Neural cell (in vitro differentiated cells): ENCODE data around the gene ARHGAP6.

Experiments
- RAD21 ChIP-seq: fragments of 450-650 bp; conservative IDR thresholded peaks from 2 replicates; pipeline ENCODE4 v1.6.1; 2014; ENCODE audit warnings: antibody characterized with exemption, mild to moderate bottlenecking, moderate library complexity
- TF ChIP-seq, protein P1 (sequence below): fragments of 450-650 bp; IDR thresholded peaks from 2 replicates; pipeline ENCODE4 v1.5.1; 2014; ENCODE audit warnings: antibody characterized with exemption, mild to moderate bottlenecking, moderate library complexity; ENCODE audit not compliant: poor library complexity, severe bottlenecking

DNA sequence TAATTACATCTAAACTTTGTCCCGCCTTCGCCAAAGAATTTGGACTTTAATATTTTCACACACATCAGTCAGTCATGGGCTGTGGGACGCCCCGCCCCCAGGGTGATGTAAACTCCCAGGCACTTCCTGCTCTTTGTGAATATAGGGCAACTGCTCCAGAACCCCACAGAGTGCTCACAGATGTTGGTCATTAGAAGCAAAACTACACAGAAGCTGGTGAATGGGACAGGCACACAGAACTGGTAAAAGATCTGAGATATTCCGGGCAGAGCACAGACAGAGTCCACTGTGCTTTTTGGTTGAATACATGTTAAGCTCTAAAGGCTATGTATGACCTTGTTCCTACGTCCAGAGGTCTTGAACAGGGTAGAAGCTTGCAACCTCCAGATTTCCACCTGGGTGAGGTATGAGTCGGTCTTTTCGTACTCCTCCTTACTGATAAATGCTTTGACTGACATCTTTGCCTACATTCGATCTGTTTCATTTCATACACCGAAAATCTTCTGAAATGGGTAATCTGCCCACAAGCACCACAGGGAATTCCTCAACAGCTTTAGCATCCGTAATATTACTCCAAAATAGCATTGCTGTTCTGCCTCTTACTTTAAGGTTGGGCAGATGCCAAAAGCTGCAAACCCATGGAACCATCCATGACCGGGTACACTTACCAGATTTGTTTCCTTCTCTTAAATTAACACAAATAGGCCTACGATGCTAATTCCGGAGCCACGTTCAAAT, 227.9 kb downstream of the ARHGAP6 start:
- TF ChIP-seq, protein P1, sequence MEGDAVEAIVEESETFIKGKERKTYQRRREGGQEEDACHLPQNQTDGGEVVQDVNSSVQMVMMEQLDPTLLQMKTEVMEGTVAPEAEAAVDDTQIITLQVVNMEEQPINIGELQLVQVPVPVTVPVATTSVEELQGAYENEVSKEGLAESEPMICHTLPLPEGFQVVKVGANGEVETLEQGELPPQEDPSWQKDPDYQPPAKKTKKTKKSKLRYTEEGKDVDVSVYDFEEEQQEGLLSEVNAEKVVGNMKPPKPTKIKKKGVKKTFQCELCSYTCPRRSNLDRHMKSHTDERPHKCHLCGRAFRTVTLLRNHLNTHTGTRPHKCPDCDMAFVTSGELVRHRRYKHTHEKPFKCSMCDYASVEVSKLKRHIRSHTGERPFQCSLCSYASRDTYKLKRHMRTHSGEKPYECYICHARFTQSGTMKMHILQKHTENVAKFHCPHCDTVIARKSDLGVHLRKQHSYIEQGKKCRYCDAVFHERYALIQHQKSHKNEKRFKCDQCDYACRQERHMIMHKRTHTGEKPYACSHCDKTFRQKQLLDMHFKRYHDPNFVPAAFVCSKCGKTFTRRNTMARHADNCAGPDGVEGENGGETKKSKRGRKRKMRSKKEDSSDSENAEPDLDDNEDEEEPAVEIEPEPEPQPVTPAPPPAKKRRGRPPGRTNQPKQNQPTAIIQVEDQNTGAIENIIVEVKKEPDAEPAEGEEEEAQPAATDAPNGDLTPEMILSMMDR: no peak
- TF ChIP-seq RAD21: no peak
